ENCODE results near the gene E4F1. TPM values are rescaled to one million over a fixed set of nuclear protein-coding genes. Genes with fewer than 3 reads are reported as not detected.
"Not testable (repeated sequence)": the region's sequence is repeated elsewhere in the genome, so short reads cannot be mapped to it uniquely, and the experiment has no call there.

Gene E4F1
- total RNA-seq, 6 experiments from 2014 or later, result 8.9 to 11.3 (median 10.4) TPM

DNA sequence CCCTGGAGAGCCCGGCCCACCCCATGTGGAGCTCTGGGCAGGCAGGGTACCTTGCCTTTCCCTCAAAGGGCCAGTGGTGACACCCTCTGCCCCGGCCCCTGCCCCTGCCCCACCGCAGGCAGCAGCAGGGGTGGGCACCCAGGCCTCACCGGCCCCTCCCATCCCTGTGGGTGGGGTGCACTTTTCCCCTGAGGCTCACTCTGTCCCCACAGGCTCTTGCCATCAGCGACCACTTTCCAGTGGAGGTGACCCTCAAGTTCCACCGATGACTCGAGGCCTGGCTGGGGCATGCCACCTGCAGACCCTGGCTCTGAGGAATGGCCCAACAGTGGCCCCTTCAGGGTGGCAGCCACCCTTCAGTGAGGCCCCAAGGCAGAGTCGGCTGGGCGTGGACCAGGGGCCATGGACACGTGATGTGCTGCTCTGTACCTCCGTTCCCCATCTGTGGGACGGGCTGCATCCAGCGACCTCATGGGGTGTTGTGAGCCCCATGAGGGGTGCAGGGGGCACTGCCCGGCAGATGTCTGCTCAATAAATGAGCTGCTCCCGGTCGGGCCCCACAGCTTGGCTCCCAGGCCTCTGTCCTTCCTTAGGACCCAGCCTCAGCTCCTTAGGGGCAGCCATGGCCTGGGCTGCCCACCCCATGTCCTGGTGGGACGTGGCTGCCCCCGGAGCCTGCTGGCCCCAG is 14.9 kb downstream of the E4F1 start:
- WGBS (ENCODE audit: insufficient coverage, low coverage, low lambda C conversion rate, missing lambda C conversion rate), result 52% methylated on average over 5 of the region's 18 CpGs
- DNase-seq, result no peak
- peak; percentile 6 to 22 (median 10) for ATAC-seq

DNA sequence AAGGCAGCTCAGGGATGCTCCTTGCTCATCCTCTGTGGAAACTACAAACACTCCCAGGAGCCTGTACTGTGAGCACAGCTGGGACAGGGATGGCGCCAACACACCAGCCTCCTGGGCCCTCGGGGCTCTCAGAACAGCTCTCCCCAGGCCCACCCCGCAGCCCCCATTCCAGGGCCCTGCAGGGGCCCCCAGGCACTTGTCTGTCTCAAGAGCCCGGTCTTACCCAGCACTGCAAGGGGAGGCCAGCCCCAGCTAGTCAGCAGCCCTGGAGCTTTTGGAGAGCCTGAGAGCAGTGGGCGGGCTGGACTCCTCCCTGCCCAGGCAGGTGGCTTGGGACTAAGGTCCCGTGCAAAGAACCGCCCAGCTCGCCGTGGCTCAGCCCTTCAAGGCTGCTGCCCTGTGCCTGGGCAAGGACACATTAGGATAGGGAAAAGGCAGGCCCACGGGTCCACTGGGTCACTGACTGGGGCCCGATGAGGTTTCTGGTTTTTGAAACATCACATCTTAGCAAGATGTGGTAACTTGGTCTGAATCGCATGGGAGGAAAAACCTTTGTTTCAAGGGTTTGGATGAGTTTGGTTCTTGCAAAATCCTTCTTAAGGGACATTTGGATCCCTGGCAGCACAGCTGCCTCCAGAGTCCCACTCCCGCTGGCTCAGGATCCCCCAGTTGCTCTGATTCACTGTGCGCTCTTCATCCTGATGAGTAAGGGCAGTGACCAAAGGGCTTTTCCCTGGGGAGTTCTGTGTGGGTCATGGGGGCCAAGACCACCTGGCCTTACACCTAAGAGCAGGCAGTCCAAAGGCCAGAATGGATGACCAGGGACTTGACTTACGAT is 15.7 kb downstream of the E4F1 start:
- DNase-seq (no peak), ATAC-seq (peak; percentile 13 to 33 (median 16))
- H3K4me1 ChIP-seq, result peaks cover 0 to 17% (median 0%) of the 10 kb centered on the region in 4 donors
- H3K36me3 ChIP-seq, result peaks cover 0 to 37% (median 17%) of the 10 kb centered on the region in 4 donors
- H3K27ac ChIP-seq, result no peak overlapping the region
- no peaks in the 10 kb centered on the region for H3K27me3 ChIP-seq
- no peaks in the 10 kb centered on the region for H3K9me3 ChIP-seq
- no peak for TF ChIP-seq POLR2A (IDR thresholded peaks at IDR 0.05)
- H3K4me3 ChIP-seq, result no peak overlapping the region
- WGBS (ENCODE audit: insufficient coverage, low coverage, low lambda C conversion rate, missing lambda C conversion rate), result 67% methylated on average over 1 of the region's 15 CpGs
- intact Hi-C loops (cut with DNase I), result no loop called here

More for the DNA sequence above, 14.9 kb downstream of the E4F1 start:
- Histone ChIP-seq H3K36me3 (peaks cover 0 to 35% (median 13%) of the 10 kb centered on the region in 4 donors), H3K9me3 (no peaks in the 10 kb centered on the region), H3K4me3 (no peak overlapping the region), H3K4me1 (peaks cover 0 to 17% (median 0%) of the 10 kb centered on the region in 4 donors), H3K27me3 (no peaks in the 10 kb centered on the region), H3K27ac (no peak overlapping the region)
- intact Hi-C loops (cut with DNase I), result no loop called here
- TF ChIP-seq, protein P1, sequence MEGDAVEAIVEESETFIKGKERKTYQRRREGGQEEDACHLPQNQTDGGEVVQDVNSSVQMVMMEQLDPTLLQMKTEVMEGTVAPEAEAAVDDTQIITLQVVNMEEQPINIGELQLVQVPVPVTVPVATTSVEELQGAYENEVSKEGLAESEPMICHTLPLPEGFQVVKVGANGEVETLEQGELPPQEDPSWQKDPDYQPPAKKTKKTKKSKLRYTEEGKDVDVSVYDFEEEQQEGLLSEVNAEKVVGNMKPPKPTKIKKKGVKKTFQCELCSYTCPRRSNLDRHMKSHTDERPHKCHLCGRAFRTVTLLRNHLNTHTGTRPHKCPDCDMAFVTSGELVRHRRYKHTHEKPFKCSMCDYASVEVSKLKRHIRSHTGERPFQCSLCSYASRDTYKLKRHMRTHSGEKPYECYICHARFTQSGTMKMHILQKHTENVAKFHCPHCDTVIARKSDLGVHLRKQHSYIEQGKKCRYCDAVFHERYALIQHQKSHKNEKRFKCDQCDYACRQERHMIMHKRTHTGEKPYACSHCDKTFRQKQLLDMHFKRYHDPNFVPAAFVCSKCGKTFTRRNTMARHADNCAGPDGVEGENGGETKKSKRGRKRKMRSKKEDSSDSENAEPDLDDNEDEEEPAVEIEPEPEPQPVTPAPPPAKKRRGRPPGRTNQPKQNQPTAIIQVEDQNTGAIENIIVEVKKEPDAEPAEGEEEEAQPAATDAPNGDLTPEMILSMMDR (IDR thresholded peaks at IDR 0.05), result no peak
- TF ChIP-seq POLR2A (IDR thresholded peaks at IDR 0.05), result no peak

DNA sequence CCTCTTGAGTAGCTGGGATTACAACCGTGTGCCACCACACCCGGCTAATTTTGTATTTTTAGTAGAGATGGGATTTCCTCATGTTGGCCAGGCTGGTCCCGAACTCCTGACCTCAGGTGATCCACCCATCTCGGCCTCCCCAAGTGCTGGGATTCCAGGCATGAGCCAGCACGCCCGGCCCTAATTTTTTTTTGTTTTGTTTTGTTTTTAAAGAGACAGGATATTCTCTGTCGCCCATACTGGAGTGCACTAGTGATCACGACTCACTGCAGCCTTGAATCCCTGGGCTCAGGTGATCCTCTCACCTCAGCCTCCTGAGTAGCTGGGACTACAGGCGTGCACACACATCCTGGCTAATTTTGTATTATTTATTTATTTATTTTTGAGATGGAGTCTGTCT is 16.9 kb downstream of the E4F1 start:
- not testable (repeated sequence) for ATAC-seq, DNase-seq
- WGBS (ENCODE audit: insufficient coverage, low coverage, low lambda C conversion rate, missing lambda C conversion rate), result 86% methylated on average over 5 of the region's 9 CpGs

DNA sequence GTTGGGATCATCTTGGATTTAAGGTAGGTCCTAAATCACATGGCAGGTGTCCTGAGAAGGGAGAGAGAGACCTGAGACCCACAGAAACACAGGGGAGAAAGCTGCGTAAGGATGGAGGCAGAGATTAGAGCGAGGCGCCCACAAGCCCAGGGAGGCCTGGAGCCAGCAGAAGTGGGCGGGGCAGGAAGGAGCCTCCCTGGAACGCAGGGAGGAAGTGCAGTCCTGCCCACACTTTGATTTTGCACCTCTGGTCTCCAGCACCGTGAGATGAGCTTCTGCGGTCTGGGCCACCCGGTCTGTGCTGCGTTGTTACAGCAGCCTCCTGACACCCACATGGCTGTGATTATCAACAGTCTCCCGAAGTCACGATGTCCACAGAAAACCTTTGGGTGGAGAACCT is 19.2 kb downstream of the E4F1 start:
- H3K4me3 ChIP-seq, result no peak overlapping the region
- peaks cover 0 to 50% (median 18%) of the 10 kb centered on the region in 4 donors for H3K36me3 ChIP-seq
- intact Hi-C loops (cut with DNase I), result no loop called here
- 83% methylated on average over 6 of the region's 11 CpGs for WGBS (ENCODE audit: insufficient coverage, low coverage, low lambda C conversion rate, missing lambda C conversion rate)
- H3K27me3 ChIP-seq, result no peaks in the 10 kb centered on the region
- H3K4me1 ChIP-seq, result peaks cover 0 to 2% (median 0%) of the 10 kb centered on the region in 4 donors
- no peaks in the 10 kb centered on the region for H3K9me3 ChIP-seq
- DNase-seq (no peak), ATAC-seq (no peak)
- H3K27ac ChIP-seq, result no peak overlapping the region
- TF ChIP-seq, protein P1 (IDR thresholded peaks at IDR 0.05), result no peak
- TF ChIP-seq POLR2A (IDR thresholded peaks at IDR 0.05), result no peak

More for the DNA sequence above, 16.9 kb downstream of the E4F1 start:
- H3K4me3 ChIP-seq; H3K9me3 ChIP-seq; H3K27ac ChIP-seq; H3K27me3 ChIP-seq; intact Hi-C loops (cut with DNase I): not testable (repeated sequence)
- H3K36me3 ChIP-seq, result peaks cover 0 to 37% (median 19%) of the 10 kb centered on the region in 4 donors
- peaks cover 0 to 17% (median 0%) of the 10 kb centered on the region in 4 donors for H3K4me1 ChIP-seq

DNA sequence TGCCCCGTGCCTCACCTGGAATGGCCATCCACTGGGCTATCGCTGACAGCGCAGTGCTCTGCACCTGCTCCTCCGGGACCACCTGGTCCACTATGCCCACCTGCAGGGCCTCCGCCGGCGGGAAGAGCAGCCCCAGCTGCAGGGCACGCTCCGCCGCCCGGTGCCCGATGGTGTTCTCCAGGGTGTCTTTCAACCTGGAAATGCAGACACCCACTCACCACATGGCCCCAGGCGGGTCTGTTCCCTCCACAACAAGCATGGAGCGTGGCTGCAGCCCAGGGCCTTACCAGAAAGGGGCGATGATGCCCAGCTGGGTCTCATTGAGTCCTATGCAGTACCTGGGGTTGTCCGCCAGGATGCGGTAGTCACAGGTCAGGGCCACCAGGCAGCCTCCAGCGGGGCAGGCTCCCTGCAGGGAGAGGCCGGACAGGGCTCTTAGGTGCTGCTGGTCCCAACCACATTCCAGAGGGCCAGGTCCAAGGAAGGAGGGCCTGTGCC is 19.7 kb downstream of the E4F1 start:
- no peak for DNase-seq
- TF ChIP-seq POLR2A (IDR thresholded peaks at IDR 0.05), result no peak
- TF ChIP-seq, protein P1 (IDR thresholded peaks at IDR 0.05), result no peak
- Histone ChIP-seq H3K4me3 (no peak overlapping the region), H3K9me3 (no peaks in the 10 kb centered on the region), H3K36me3 (peaks cover 0 to 50% (median 18%) of the 10 kb centered on the region in 4 donors), H3K4me1 (no peaks in the 10 kb centered on the region), H3K27me3 (no peaks in the 10 kb centered on the region), H3K27ac (no peak overlapping the region)
- WGBS (ENCODE audit: insufficient coverage, low coverage, low lambda C conversion rate, missing lambda C conversion rate), result no CpG with 5 or more reads among the region's 19 CpGs
- intact Hi-C loops (cut with DNase I), result no loop called here
- ATAC-seq, result no peak
